ENCODE data around the gene LETM1.

The LETM1 gene

GRCh38 chr4:1901127-1901526 lies 45.2 kb upstream of the LETM1 start:
- Histone ChIP-seq H3K14ac (ENCODE audit: low read length in 2 of 2) (no peak overlapping the region), H3K36me3 (ENCODE audit: control insufficient read depth in 1 of 2, insufficient read depth in 2 of 2, low read depth in 1 of 2, low read length in 2 of 2) (peaks cover 24 to 28% of the 10 kb centered on the region in 2 experiments), H4K8ac (ENCODE audit: low read length) (no peak overlapping the region), H3K79me1 (replicated peaks; ENCODE audit: low read length, poor library complexity, severe bottlenecking) (peaks cover 17% of the 10 kb centered on the region), H2BK15ac (ENCODE audit: low read depth, poor library complexity, severe bottlenecking) (no peak overlapping the region), H3K4me2 (ENCODE audit: low read length, poor library complexity, severe bottlenecking) (no peak overlapping the region), H4K91ac (ENCODE audit: low read length) (no peak overlapping the region), H3K4me3 (ENCODE audit: insufficient read depth in 1 of 2, low read depth in 1 of 2, low read length in 2 of 2) (no peak overlapping the region), H3K23ac (ENCODE audit: low read length in 2 of 2) (no peak overlapping the region), H3K4ac (ENCODE audit: low read depth in 1 of 2, low read length in 2 of 2) (no peak overlapping the region), H3K9me3 (ENCODE audit: control insufficient read depth, low read length) (no peaks in the 10 kb centered on the region), H2AFZ (ENCODE audit: low read depth, low read length) (no peak overlapping the region), H3K27ac (ENCODE audit: low read length, poor library complexity, severe bottlenecking) (no peak overlapping the region), H2BK12ac (ENCODE audit: low read length in 2 of 2) (no peak overlapping the region), H3K9ac (ENCODE audit: low read length) (no peak overlapping the region), H2BK5ac (ENCODE audit: low read depth, low read length, poor library complexity, severe bottlenecking) (no peak overlapping the region), H2BK120ac (ENCODE audit: low read depth, low read length) (no peak overlapping the region), H3K18ac (ENCODE audit: low read depth in 1 of 2, low read length in 2 of 2) (no peak overlapping the region), H3K4me1 (ENCODE audit: control insufficient read depth, insufficient read depth, low read depth, low read length) (peaks cover 2% of the 10 kb centered on the region), H3K27me3 (ENCODE audit: control insufficient read depth in 1 of 2, insufficient read depth in 1 of 2, low read length in 2 of 2) (no peaks in the 10 kb centered on the region), H2AK5ac (ENCODE audit: low read length, severe bottlenecking) (no peak overlapping the region)
- WGBS, result 76% methylated on average over 6 of the region's 6 CpGs
- DNase-seq, result no peak

- no peak for DNase-seq
- no peaks in the 10 kb centered on the region for H3K9me3 ChIP-seq (ENCODE audit: control insufficient read depth, low read length)
- no peak overlapping the region for H4K91ac ChIP-seq (ENCODE audit: low read length)
- no peak overlapping the region for H3K14ac ChIP-seq (ENCODE audit: low read length in 2 of 2)
- H3K9ac ChIP-seq (ENCODE audit: low read length), result no peak overlapping the region
- H3K18ac ChIP-seq (ENCODE audit: low read depth in 1 of 2, low read length in 2 of 2), result no peak overlapping the region
- peaks cover 15% of the 10 kb centered on the region for H3K79me1 ChIP-seq (replicated peaks; ENCODE audit: low read length, poor library complexity, severe bottlenecking)
- no peak overlapping the region for H3K4me3 ChIP-seq (ENCODE audit: insufficient read depth in 1 of 2, low read depth in 1 of 2, low read length in 2 of 2)
- no peak overlapping the region for H2BK12ac ChIP-seq (ENCODE audit: low read length in 2 of 2)
- peaks cover 26 to 28% of the 10 kb centered on the region in 2 experiments for H3K36me3 ChIP-seq (ENCODE audit: control insufficient read depth in 1 of 2, insufficient read depth in 2 of 2, low read depth in 1 of 2, low read length in 2 of 2)
- no peak overlapping the region for H2AK5ac ChIP-seq (ENCODE audit: low read length, severe bottlenecking)
- H2BK120ac ChIP-seq (ENCODE audit: low read depth, low read length), result no peak overlapping the region
- H3K4me2 ChIP-seq (ENCODE audit: low read length, poor library complexity, severe bottlenecking), result no peak overlapping the region
- no peaks in the 10 kb centered on the region for H3K27me3 ChIP-seq (ENCODE audit: control insufficient read depth in 1 of 2, insufficient read depth in 1 of 2, low read length in 2 of 2)
- H3K23ac ChIP-seq (ENCODE audit: low read length in 2 of 2), result no peak overlapping the region
- 95% methylated on average over 16 of the region's 16 CpGs for WGBS
- no peak overlapping the region for H2BK5ac ChIP-seq (ENCODE audit: low read depth, low read length, poor library complexity, severe bottlenecking)
- no peak overlapping the region for H2BK15ac ChIP-seq (ENCODE audit: low read depth, poor library complexity, severe bottlenecking)
- no peak overlapping the region for H4K8ac ChIP-seq (ENCODE audit: low read length)
- H3K4me1 ChIP-seq (ENCODE audit: control insufficient read depth, insufficient read depth, low read depth, low read length), result peaks cover 2% of the 10 kb centered on the region
- no peak overlapping the region for H3K4ac ChIP-seq (ENCODE audit: low read depth in 1 of 2, low read length in 2 of 2)
- H3K27ac ChIP-seq (ENCODE audit: low read length, poor library complexity, severe bottlenecking), result no peak overlapping the region
- H2AFZ ChIP-seq (ENCODE audit: low read depth, low read length), result no peak overlapping the region
These were observed 44.7 kb upstream of the LETM1 start for GRCh38 chr4:1900624-1901023.

GRCh38 chr4:1900087-1900433 lies 44.1 kb upstream of the LETM1 start:
- no peak overlapping the region for H2BK120ac ChIP-seq (ENCODE audit: low read depth, low read length)
- no peak overlapping the region for H3K14ac ChIP-seq (ENCODE audit: low read length in 2 of 2)
- DNase-seq, result no peak
- H3K36me3 ChIP-seq (ENCODE audit: control insufficient read depth in 1 of 2, insufficient read depth in 2 of 2, low read depth in 1 of 2, low read length in 2 of 2), result peaks cover 22 to 26% of the 10 kb centered on the region in 2 experiments
- peaks cover 9% of the 10 kb centered on the region for H3K79me1 ChIP-seq (replicated peaks; ENCODE audit: low read length, poor library complexity, severe bottlenecking)
- H3K27ac ChIP-seq (ENCODE audit: low read length, poor library complexity, severe bottlenecking), result no peak overlapping the region
- no peak overlapping the region for H3K4me2 ChIP-seq (ENCODE audit: low read length, poor library complexity, severe bottlenecking)
- H3K4me1 ChIP-seq (ENCODE audit: control insufficient read depth, insufficient read depth, low read depth, low read length), result peaks cover 2% of the 10 kb centered on the region
- no peak overlapping the region for H2BK15ac ChIP-seq (ENCODE audit: low read depth, poor library complexity, severe bottlenecking)
- H3K23ac ChIP-seq (ENCODE audit: low read length in 2 of 2), result no peak overlapping the region
- H2BK12ac ChIP-seq (ENCODE audit: low read length in 2 of 2), result no peak overlapping the region
- H4K8ac ChIP-seq (ENCODE audit: low read length), result no peak overlapping the region
- H2BK5ac ChIP-seq (ENCODE audit: low read depth, low read length, poor library complexity, severe bottlenecking), result no peak overlapping the region
- no peak overlapping the region for H2AK5ac ChIP-seq (ENCODE audit: low read length, severe bottlenecking)
- no peaks in the 10 kb centered on the region for H3K27me3 ChIP-seq (ENCODE audit: control insufficient read depth in 1 of 2, insufficient read depth in 1 of 2, low read length in 2 of 2)
- no peak overlapping the region for H3K4me3 ChIP-seq (ENCODE audit: insufficient read depth in 1 of 2, low read depth in 1 of 2, low read length in 2 of 2)
- no peak overlapping the region for H4K91ac ChIP-seq (ENCODE audit: low read length)
- H3K9me3 ChIP-seq (ENCODE audit: control insufficient read depth, low read length), result no peaks in the 10 kb centered on the region
- H2AFZ ChIP-seq (ENCODE audit: low read depth, low read length), result no peak overlapping the region
- H3K4ac ChIP-seq (ENCODE audit: low read depth in 1 of 2, low read length in 2 of 2), result no peak overlapping the region
- H3K9ac ChIP-seq (ENCODE audit: low read length), result no peak overlapping the region
- no peak overlapping the region for H3K18ac ChIP-seq (ENCODE audit: low read depth in 1 of 2, low read length in 2 of 2)

- Histone ChIP-seq H3K9me3 (ENCODE audit: control insufficient read depth, low read length) (no peaks in the 10 kb centered on the region), H3K18ac (ENCODE audit: low read depth in 1 of 2, low read length in 2 of 2) (no peak overlapping the region), H3K23ac (ENCODE audit: low read length in 2 of 2) (no peak overlapping the region), H3K4ac (ENCODE audit: low read depth in 1 of 2, low read length in 2 of 2) (no peak overlapping the region), H3K27ac (ENCODE audit: low read length, poor library complexity, severe bottlenecking) (no peak overlapping the region), H3K4me1 (ENCODE audit: control insufficient read depth, insufficient read depth, low read depth, low read length) (peaks cover 2% of the 10 kb centered on the region), H3K14ac (ENCODE audit: low read length in 2 of 2) (no peak overlapping the region), H3K27me3 (ENCODE audit: control insufficient read depth in 1 of 2, insufficient read depth in 1 of 2, low read length in 2 of 2) (no peaks in the 10 kb centered on the region), H2AFZ (ENCODE audit: low read depth, low read length) (no peak overlapping the region), H3K79me1 (replicated peaks; ENCODE audit: low read length, poor library complexity, severe bottlenecking) (peaks cover 9% of the 10 kb centered on the region), H3K9ac (ENCODE audit: low read length) (peak overlapping the region; percentile 36), H4K8ac (ENCODE audit: low read length) (peak overlapping the region; percentile 79), H3K4me2 (ENCODE audit: low read length, poor library complexity, severe bottlenecking) (no peak overlapping the region), H3K4me3 (ENCODE audit: insufficient read depth in 1 of 2, low read depth in 1 of 2, low read length in 2 of 2) (peak overlapping the region in 1 of 2 experiments; percentile 23), H2BK12ac (ENCODE audit: low read length in 2 of 2) (no peak overlapping the region), H2BK120ac (ENCODE audit: low read depth, low read length) (no peak overlapping the region), H2BK15ac (ENCODE audit: low read depth, poor library complexity, severe bottlenecking) (no peak overlapping the region), H4K91ac (ENCODE audit: low read length) (no peak overlapping the region), H2BK5ac (ENCODE audit: low read depth, low read length, poor library complexity, severe bottlenecking) (no peak overlapping the region), H2AK5ac (ENCODE audit: low read length, severe bottlenecking) (no peak overlapping the region), H3K36me3 (ENCODE audit: control insufficient read depth in 1 of 2, insufficient read depth in 2 of 2, low read depth in 1 of 2, low read length in 2 of 2) (peaks cover 22 to 23% of the 10 kb centered on the region in 2 experiments)
- 30% methylated on average over 15 of the region's 15 CpGs for WGBS
- DNase-seq, result peak; percentile 85
These were observed 43.5 kb upstream of the LETM1 start for GRCh38 chr4:1899149-1900086.

All from mesenchymal stem cell (in vitro differentiated cells and primary cell).